Psoas muscle (tissue), 8 donors: ENCODE data around the gene FFAR2. TPM values are rescaled to one million over a fixed set of nuclear protein-coding genes. Genes with fewer than 3 reads are reported as not detected.
"Not testable (repeated sequence)": the region's sequence is repeated elsewhere in the genome, so short reads cannot be mapped to it uniquely, and the experiment has no call there.

Experiments used
- ATAC-seq, 4 donors: fragments of 200-7000 bp; cut with Tn5 transposase; one replicate each; pipeline ENCODE4 v1.9.1; 2020; ENCODE audit warnings: moderate library complexity in 3 of 4, mild to moderate bottlenecking in 2 of 4
- DNase-seq, 2 donors: peaks; one replicate each; pipeline ENCODE4 v3.0.0-alpha.2; 2020
- H3K27ac ChIP-seq: fragments of 200-600 bp; one replicate; pipeline ENCODE4 v1.8.0; 2022
- H3K27me3 ChIP-seq, 3 donors: fragments of 200-600 bp in 1 of 3; one replicate each; pipeline versions ENCODE4 v1.6.1 to v1.8.0; 2013 to 2022; ENCODE audit warnings: low read length in 2 of 3, mild to moderate bottlenecking in 2 of 3, moderate library complexity in 1 of 3; ENCODE audit not compliant: insufficient read depth in 3 of 3
- H3K36me3 ChIP-seq, 2 donors: fragments of 200-600 bp in 1 of 2; one replicate each; pipeline versions ENCODE4 v1.6.1 to v1.8.0; 2013 to 2022; ENCODE audit warnings: low read depth in 1 of 2, mild to moderate bottlenecking in 1 of 2, moderate library complexity in 1 of 2; ENCODE audit not compliant: insufficient read depth in 1 of 2
- H3K4me1 ChIP-seq: fragments of 200-600 bp; one replicate; pipeline ENCODE4 v1.8.0; 2022
- H3K4me3 ChIP-seq: fragments of 200-600 bp; one replicate; pipeline ENCODE4 v1.8.0; 2022; ENCODE audit warnings: mild to moderate bottlenecking
- H3K9me3 ChIP-seq: fragments of 200-600 bp; one replicate; pipeline ENCODE4 v1.8.0; 2022
- CTCF ChIP-seq: fragments of 200-600 bp; IDR thresholded peaks from one replicate; pipeline ENCODE4 v1.8.0; 2022; ENCODE audit warnings: antibody characterized with exemption
- WGBS, 3 donors: extraction: QIAGEN DNeasy Blood & Tissue Kit; methylation state at CpG; one replicate each; pipeline versions ENCODE4 v1.1.6 to v1.1.7; 2013; 5-methylcytosine and 5-hydroxymethylcytosine counted together
- intact Hi-C, 2 donors: fragments of 100-400 bp; cut with DNase I; formaldehyde crosslinking; loops; one replicate each; pipeline versions ENCODE4 v1.11.0 to v1.14.2; 2022
- polyA plus RNA-seq, 3 donors: library from polyadenylated mRNA; stranded (reverse); fragments of 200-250 nt; gene quantifications; one replicate each; pipeline ENCODE4 v1.2.3, GENCODE V29; 2013
- total RNA-seq, 4 donors: library from RNA; stranded (reverse); fragmentation: NEBNext Ultra II Directional in 2 of 4; extraction: Animal tissue kit (Norgen Biotek cat#: 25700) in 2 of 4; gene quantifications; one replicate each; pipeline versions ENCODE4 v1.2.1 to v1.2.4, GENCODE V29; 2021 to 2023
- donor health status: healthy with polysubstance abuse.
- donor health status: DM: no; HTN: no; CAD: no; lungs with moderate emphysema.
- donor health status: Bipolar disorder and iron deficiency.
- donor health status: healthy.
- donor health status: DM: yes; HTN: yes; CAD: no.
- donor health status: DM: no; HTN: no; CAD: no.
- donor health status: DM: no; HTN: no; CAD: no.
- donor health status: DM: yes; HTN: yes; CAD: no.

Gene FFAR2
- total and polyA plus RNA-seq, 7 donors, result 0.07 to 0.47 (median 0.14) TPM; not detected in 1

GRCh38 chr19:35459414-35460082 lies 11.5 kb downstream of the FFAR2 start:
- ATAC-seq, result peak in 2 of 4 donors; percentile 35 to 54
- intact Hi-C loops, result loop anchor here (10.0 kb wide), 1 partner anchor 105 kb away; the partner anchor contains the start of gene FFAR3 (in 2 of the 2)
- H3K9me3 ChIP-seq, result no peaks in the 10 kb centered on the region
- DNase-seq, result peak; percentile 43 to 77
- no peak for TF ChIP-seq CTCF
- H3K27ac ChIP-seq, result no peak overlapping the region
- no peak overlapping the region for H3K4me3 ChIP-seq
- H3K4me1 ChIP-seq, result peaks cover 5% of the 10 kb centered on the region
- H3K27me3 ChIP-seq, result peaks cover 0 to 2% (median 0%) of the 10 kb centered on the region in 3 donors
- WGBS, 3 donors, result 13 to 17% (median 17%) methylated on average over 14 of the region's 14 CpGs
- H3K36me3 ChIP-seq, result no peaks in the 10 kb centered on the region

- 87 to 93% (median 93%) methylated on average over 10 of the region's 10 CpGs for WGBS, 3 donors
- Histone ChIP-seq H3K27ac (no peak overlapping the region), H3K4me1 (peaks cover 5% of the 10 kb centered on the region), H3K4me3 (no peak overlapping the region), H3K9me3 (no peaks in the 10 kb centered on the region), H3K27me3 (peaks cover 0 to 2% (median 0%) of the 10 kb centered on the region in 3 donors), H3K36me3 (no peaks in the 10 kb centered on the region)
- no peak for ATAC-seq
- DNase-seq, result peak in 1 of 2 donors; percentile 13
- no peak for TF ChIP-seq CTCF
- intact Hi-C loops, result loop anchor here (10.0 kb wide), 1 partner anchor 106 kb away; the partner anchor contains the start of gene FFAR3 (in 2 of the 2)
Observed at GRCh38 chr19:35460608-35461007, 12.6 kb downstream of the FFAR2 start.

GRCh38 chr19:35461060-35461459 lies 13.0 kb downstream of the FFAR2 start:
- H3K27me3 ChIP-seq, result peaks cover 0 to 2% (median 0%) of the 10 kb centered on the region in 3 donors
- no peak overlapping the region for H3K27ac ChIP-seq
- H3K9me3 ChIP-seq, result no peaks in the 10 kb centered on the region
- 69 to 73% (median 73%) methylated on average over 9 of the region's 9 CpGs for WGBS, 3 donors
- H3K36me3 ChIP-seq, result no peaks in the 10 kb centered on the region
- ATAC-seq, result no peak
- H3K4me1 ChIP-seq, result peaks cover 5% of the 10 kb centered on the region
- no peak for TF ChIP-seq CTCF
- no peak for DNase-seq
- H3K4me3 ChIP-seq, result no peak overlapping the region
- intact Hi-C loops, result loop anchor here (10.0 kb wide), 1 partner anchor 106 kb away; the partner anchor contains the start of gene FFAR3 (in 2 of the 2)

GRCh38 chr19:35461788-35462187 lies 13.7 kb downstream of the FFAR2 start:
- not testable (repeated sequence) for DNase-seq, H3K4me3 ChIP-seq, H3K9me3 ChIP-seq, ATAC-seq, H3K36me3 ChIP-seq, H3K27me3 ChIP-seq, H3K4me1 ChIP-seq, H3K27ac ChIP-seq
- intact Hi-C loops, result loop anchor here (10.0 kb wide), 1 partner anchor 107 kb away; the partner anchor contains the start of gene FFAR3 (in 2 of the 2)

- intact Hi-C loops, result loop anchor here (10.0 kb wide), 1 partner anchor 108 kb away; the partner anchor contains the start of gene FFAR3 (in 2 of the 2)
- Histone ChIP-seq H3K4me1 (peaks cover 5% of the 10 kb centered on the region), H3K4me3 (no peak overlapping the region), H3K36me3 (no peaks in the 10 kb centered on the region), H3K27me3 (peaks cover 0 to 3% (median 2%) of the 10 kb centered on the region in 3 donors), H3K27ac (no peak overlapping the region), H3K9me3 (no peaks in the 10 kb centered on the region)
- no peak for TF ChIP-seq CTCF
- 18 to 31% (median 24%) methylated on average over 6 of the region's 6 CpGs for WGBS, 3 donors
- peak in 1 of 4 donors; percentile 16 for ATAC-seq
- DNase-seq, result no peak
Observed at GRCh38 chr19:35462476-35462953, 14.5 kb downstream of the FFAR2 start.

- H3K36me3 ChIP-seq, H3K27me3 ChIP-seq, H3K4me3 ChIP-seq, DNase-seq, ATAC-seq, H3K27ac ChIP-seq, H3K9me3 ChIP-seq, H3K4me1 ChIP-seq: not testable (repeated sequence)
- intact Hi-C loops, result loop anchor here (10.0 kb wide), 1 partner anchor 108 kb away; the partner anchor contains the start of gene FFAR3 (in 2 of the 2)
- WGBS, 3 donors, result 70 to 74% (median 72%) methylated on average over 7 of the region's 7 CpGs
Observed at GRCh38 chr19:35462956-35463355, 14.9 kb downstream of the FFAR2 start.
